Fibroblast of upper back skin (primary cell): ENCODE results near the gene ZNF140.

Source experiments
- DNase-seq: peaks from one replicate; pipeline ENCODE4 v3.0.0-alpha.2; 2013

Gene ZNF140

DNA sequence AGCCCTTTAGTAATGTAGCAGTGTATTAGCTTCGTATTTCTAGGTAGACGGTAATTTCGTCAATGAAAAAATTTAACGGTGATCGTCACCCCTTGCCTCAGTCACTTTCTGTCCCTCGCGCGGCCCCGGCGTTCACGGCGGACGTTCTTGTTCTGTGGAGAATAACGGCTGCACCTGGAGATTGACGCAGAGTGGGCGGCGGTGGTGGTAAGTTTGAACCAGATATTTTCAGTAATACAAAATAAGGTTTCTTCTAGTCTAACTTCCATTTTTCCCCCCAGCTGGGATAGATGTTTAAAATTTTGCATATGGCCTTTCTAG lies 50.0 kb downstream of the ZNF140 start:
- no peak for DNase-seq

DNA sequence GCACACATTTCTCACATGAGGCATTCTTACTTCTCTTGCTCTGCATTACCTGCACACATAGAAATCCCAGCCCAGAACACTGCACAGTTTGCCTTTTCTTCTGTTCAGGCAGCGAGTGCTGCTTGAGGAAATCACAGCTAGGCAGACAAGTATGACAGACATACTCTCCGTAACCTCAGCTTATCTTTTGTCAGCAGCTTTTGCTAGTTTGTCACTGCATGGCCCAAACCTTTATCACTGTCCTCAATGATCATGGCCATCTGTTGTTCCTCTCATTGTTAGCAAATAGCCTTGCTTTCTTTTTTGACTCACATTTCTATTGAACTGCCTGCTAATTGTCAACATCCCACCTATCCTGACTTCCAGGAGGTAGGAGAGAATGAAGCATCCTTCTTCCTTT lies 55.0 kb downstream of the ZNF140 start:
- no peak for DNase-seq

- no peak for DNase-seq
These were observed 65.3 kb downstream of the ZNF140 start for GRCh38 chr12:133145981-133146380.

DNA sequence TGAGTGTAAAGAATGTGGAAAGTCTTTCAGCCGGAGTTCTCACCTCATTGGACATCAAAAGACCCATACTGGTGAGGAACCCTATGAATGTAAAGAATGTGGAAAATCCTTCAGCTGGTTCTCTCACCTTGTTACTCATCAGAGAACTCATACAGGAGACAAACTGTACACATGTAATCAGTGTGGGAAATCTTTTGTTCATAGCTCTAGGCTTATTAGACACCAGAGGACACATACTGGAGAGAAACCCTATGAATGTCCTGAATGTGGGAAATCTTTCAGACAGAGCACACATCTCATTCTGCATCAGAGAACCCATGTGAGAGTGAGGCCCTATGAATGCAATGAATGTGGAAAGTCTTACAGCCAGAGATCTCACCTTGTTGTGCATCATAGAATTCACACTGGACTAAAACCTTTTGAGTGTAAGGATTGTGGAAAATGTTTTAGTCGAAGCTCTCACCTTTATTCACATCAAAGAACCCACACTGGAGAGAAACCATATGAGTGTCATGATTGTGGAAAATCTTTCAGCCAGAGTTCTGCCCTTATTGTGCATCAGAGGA lies 75.5 kb downstream of the ZNF140 start:
- DNase-seq = no peak
